SKM-1 treated with dmso at 0.1 percent for 144 hours (cell line): Measurements from ENCODE around the gene TIMM8A.
A peak's percentile ranks its signal among the peaks of the same experiment; 100 is the strongest.

ENCODE experiments used
- DNase-seq: peaks from one replicate; lab custom pipeline; 2025; ENCODE audit not compliant: unreplicated experiment; lab: John Stamatoyannopoulos, UW

TIMM8A gene

GRCh38 chrX:101348452-101349192 is at the start of gene TIMM8A:
TIMM8A (minus strand) TSS chrX:101348742; CDS start chrX:101348664, 78 bp downstream.
- peak; percentile 62 for DNase-seq

- no peak for DNase-seq
Measured at GRCh38 chrX:101397779-101398178, 49.2 kb upstream of the TIMM8A start.

- peak; percentile 51 for DNase-seq
Measured at GRCh38 chrX:101395789-101396188, 47.2 kb upstream of the TIMM8A start.

- no peak for DNase-seq
Measured at GRCh38 chrX:101394372-101394771, 45.8 kb upstream of the TIMM8A start.

GRCh38 chrX:101393530-101394305 is 45.2 kb upstream of the TIMM8A start:
- no peak for DNase-seq

- DNase-seq: no peak
Measured at GRCh38 chrX:101391831-101392230, 43.3 kb upstream of the TIMM8A start.

- peak; percentile 85 for DNase-seq
Measured at GRCh38 chrX:101390664-101391525, 42.4 kb upstream of the TIMM8A start, which contains the start of gene RPL36A. RPL36A (plus strand) TSS chrX:101391011; CDS start chrX:101391044, 33 bp downstream.

- no peak for DNase-seq
Measured at GRCh38 chrX:101388604-101389003, 40.1 kb upstream of the TIMM8A start.

- no peak for DNase-seq
Measured at GRCh38 chrX:101386542-101386885, 38.0 kb upstream of the TIMM8A start.

- DNase-seq: peak; percentile 77
Measured at GRCh38 chrX:101385795-101386541, 37.4 kb upstream of the TIMM8A start, which contains the start of gene BTK. BTK (minus strand) TSS chrX:101386191; CDS start chrX:101375284, 10,907 bp downstream.

GRCh38 chrX:101385026-101385684 is 36.6 kb upstream of the TIMM8A start:
- no peak for DNase-seq

- no peak for DNase-seq
Measured at GRCh38 chrX:101383679-101384205, 35.2 kb upstream of the TIMM8A start.

GRCh38 chrX:101377547-101377946 is 29.0 kb upstream of the TIMM8A start:
- peak; percentile 9 for DNase-seq

GRCh38 chrX:101370888-101371504 is 22.5 kb upstream of the TIMM8A start:
- DNase-seq: no peak

GRCh38 chrX:101369687-101370086 is 21.1 kb upstream of the TIMM8A start:
- DNase-seq: no peak

- no peak for DNase-seq
Measured at GRCh38 chrX:101368800-101369199, 20.3 kb upstream of the TIMM8A start.

- no peak for DNase-seq
Measured at GRCh38 chrX:101365301-101365795, 16.8 kb upstream of the TIMM8A start.

- DNase-seq: no peak
Measured at GRCh38 chrX:101362757-101363156, 14.2 kb upstream of the TIMM8A start.

- no peak for DNase-seq
Measured at GRCh38 chrX:101362116-101362515, 13.6 kb upstream of the TIMM8A start.
